ENCODE results near the gene ELP2. TPM values are rescaled to one million over a fixed set of nuclear protein-coding genes. Genes with fewer than 3 reads are reported as not detected.
"Not testable (repeated sequence)": the region's sequence is repeated elsewhere in the genome, so short reads cannot be mapped to it uniquely, and the experiment has no call there.

The ELP2 gene
- total RNA-seq, 2 donors from 2014 or later: 147 to 152 TPM

DNA sequence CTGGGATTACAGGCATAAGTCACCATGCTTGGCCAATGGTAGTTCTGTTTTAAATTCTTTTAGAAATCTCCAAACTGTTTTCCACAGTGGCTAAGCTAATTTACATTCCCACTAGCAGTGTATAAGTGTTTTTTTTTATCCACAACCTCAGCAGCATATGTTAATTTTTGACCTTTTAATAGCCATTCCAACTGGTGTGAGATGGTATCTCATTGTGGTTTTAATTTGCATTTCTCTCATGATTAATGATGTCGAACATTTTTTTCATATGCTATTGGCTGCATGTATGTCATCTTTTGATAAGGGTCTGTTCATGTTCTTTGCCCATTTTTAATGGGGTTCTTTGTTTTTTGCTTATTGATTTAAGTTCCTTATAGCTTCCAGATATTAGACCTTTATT, 77.6 kb downstream of the ELP2 start:
- H3K27me3 Mint-ChIP-seq: peaks cover 4% of the 10 kb centered on the region
- H3K4me1 Mint-ChIP-seq: no peaks in the 10 kb centered on the region
- no peak overlapping the region for H3K4me3 Mint-ChIP-seq
- no peak for ATAC-seq
- no peaks in the 10 kb centered on the region for H3K36me3 Mint-ChIP-seq (ENCODE audit: low read depth)
- H3K9me3 ChIP-seq (ENCODE audit: control insufficient read depth, low read length, poor library complexity, severe bottlenecking): no peaks in the 10 kb centered on the region
- H3K27ac Mint-ChIP-seq: no peak overlapping the region
- DNase-seq: no peak

DNA sequence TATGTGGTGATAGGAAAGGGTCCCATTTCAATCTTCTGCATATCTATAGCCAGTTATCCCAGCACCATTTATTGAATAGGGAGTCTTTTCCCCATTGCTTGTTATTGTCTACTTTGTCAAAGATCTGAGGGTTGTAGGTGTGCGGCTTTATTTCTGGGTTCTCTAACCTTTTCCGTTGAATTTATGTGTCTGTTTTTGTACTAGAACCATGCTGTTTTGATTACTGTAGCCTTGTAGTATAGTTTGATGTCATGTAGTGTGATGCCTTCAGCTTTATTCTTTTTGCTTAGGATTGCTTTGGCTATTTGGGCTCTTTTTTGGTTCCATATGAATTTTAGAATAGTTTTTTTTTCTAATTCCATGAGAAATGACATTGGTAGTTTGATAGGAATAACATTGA, 78.3 kb downstream of the ELP2 start:
- ATAC-seq; H3K9me3 ChIP-seq (ENCODE audit: control insufficient read depth, low read length, poor library complexity, severe bottlenecking); H3K4me3 Mint-ChIP-seq; H3K27me3 Mint-ChIP-seq; H3K4me1 Mint-ChIP-seq; H3K36me3 Mint-ChIP-seq (ENCODE audit: low read depth); H3K27ac Mint-ChIP-seq; DNase-seq: not testable (repeated sequence)

DNA sequence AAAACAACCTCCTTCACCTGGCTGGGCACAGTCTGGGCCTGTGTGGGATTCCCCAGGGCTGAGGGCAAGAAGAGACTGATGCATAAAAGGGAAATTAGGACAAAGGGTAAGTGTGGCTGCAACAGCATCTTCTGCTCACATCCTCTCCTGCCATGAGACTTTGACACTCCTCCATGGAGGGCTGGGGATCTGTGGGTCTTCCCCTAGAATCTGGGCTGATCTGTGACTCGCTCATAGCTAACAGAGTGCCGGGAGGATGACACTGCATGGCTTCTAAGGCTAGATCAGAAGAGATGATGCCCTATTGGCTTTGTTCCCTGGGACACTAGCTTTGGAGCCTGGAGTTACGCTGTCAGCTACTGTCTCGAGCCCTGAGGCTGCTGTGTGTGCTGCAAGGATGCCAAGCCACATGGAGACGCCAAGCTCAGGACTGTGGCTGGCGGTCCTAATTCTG, 81.9 kb downstream of the ELP2 start:
- no peak for DNase-seq
- no peaks in the 10 kb centered on the region for H3K4me1 Mint-ChIP-seq

DNA sequence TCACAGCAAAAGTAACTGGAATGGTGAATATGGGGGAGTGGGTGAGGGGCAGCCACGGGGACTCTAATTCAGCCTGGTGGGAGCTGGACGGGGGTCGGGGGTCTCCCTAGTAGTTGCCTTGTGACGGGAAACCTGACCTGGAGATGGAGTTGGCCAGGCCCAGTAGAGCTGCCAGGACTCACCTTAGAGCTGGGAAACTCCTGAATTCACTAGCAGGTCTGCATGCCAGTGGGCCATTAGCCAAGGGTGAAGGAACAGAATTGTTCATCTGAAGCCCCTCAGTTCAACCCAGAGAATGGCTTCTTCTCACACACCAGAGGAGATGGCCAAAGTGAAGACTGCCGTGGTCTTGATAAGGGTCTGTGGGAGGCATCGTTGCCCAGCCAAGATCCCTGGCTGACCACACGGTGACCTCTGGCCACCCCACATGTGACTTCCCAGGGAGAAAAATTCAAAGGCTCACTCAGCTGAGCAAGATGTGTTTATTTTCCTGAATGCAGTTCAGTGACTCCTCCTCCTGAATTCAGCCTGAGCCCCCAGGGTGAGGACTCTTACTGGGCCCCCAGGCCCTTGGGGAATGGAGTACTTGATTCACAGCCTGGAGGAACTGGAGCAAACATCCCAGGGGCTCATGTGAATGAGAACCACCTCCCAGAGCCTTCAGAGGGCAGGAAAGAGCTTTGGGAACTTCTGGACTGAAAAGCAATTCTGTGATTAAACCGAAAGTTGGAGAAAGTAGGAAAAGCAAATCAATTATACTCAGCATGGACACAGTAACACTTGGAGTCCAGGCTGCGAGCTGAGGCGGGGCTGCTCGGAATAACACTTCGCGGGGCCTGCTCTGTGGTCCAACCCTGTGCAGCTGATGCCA, 82.8 kb downstream of the ELP2 start:
- no peak for DNase-seq
- H3K9me3 ChIP-seq (ENCODE audit: control insufficient read depth, low read length, poor library complexity, severe bottlenecking): no peaks in the 10 kb centered on the region
- Mint-ChIP-seq H3K27ac (no peak overlapping the region), H3K27me3 (peaks cover 17% of the 10 kb centered on the region), H3K36me3 (ENCODE audit: low read depth) (no peaks in the 10 kb centered on the region), H3K4me3 (no peak overlapping the region), H3K4me1 (no peaks in the 10 kb centered on the region)
- no peak for ATAC-seq

More for the DNA sequence above, 81.9 kb downstream of the ELP2 start:
- Mint-ChIP-seq H3K36me3 (ENCODE audit: low read depth) (no peaks in the 10 kb centered on the region), H3K27me3 (peaks cover 17% of the 10 kb centered on the region), H3K27ac (no peak overlapping the region), H3K4me3 (no peak overlapping the region)
- no peaks in the 10 kb centered on the region for H3K9me3 ChIP-seq (ENCODE audit: control insufficient read depth, low read length, poor library complexity, severe bottlenecking)
- no peak for ATAC-seq

DNA sequence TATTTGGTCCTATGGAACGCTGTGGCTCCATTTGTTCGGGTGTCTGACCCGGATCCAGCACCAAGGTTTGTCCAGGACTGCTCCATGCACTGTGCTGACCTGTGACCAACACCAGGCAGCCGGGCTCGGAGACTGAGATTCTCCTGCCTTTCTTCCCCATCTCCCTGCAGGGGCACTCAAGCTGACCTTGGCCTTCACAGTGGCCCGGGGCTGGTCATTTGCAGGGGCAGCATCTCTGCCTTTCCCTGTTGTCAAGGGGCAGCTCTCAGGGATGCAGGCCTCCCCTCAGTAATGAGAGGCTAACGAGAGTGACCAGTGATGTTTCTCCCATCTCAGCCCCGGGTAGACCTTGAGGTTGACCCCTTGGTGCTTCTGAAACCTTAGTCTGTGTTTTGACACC, 85.1 kb downstream of the ELP2 start:
- Mint-ChIP-seq H3K4me1 (no peaks in the 10 kb centered on the region), H3K36me3 (ENCODE audit: low read depth) (no peaks in the 10 kb centered on the region), H3K27me3 (peaks cover 17% of the 10 kb centered on the region), H3K4me3 (no peak overlapping the region), H3K27ac (no peak overlapping the region)
- DNase-seq (no peak), ATAC-seq (no peak)
- H3K9me3 ChIP-seq (ENCODE audit: control insufficient read depth, low read length, poor library complexity, severe bottlenecking): no peaks in the 10 kb centered on the region

DNA sequence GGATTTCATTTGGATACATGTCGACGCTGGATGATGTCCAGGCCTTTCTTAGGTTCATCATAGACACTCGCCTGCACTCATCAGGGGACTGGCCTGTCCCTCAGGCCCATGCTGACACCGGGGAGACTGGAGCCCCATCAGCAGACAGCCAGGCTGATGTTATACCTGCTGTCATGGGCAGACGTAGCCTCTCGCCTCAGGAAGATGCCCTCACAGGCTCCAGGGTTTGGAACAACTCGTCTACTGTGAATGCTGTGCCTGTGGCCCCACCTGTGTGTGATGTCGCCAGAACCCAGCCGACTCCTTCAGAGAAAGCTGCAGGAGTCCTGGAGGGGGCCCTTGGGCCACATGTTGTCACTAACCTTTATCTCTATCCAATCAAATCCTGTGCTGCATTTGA, 85.9 kb downstream of the ELP2 start:
- H3K27me3 Mint-ChIP-seq: peaks cover 17% of the 10 kb centered on the region
- H3K27ac Mint-ChIP-seq: peak overlapping the region; percentile 37
- no peak overlapping the region for H3K4me3 Mint-ChIP-seq
- ATAC-seq: no peak
- no peaks in the 10 kb centered on the region for H3K4me1 Mint-ChIP-seq
- no peaks in the 10 kb centered on the region for H3K36me3 Mint-ChIP-seq (ENCODE audit: low read depth)
- no peak for DNase-seq
- no peaks in the 10 kb centered on the region for H3K9me3 ChIP-seq (ENCODE audit: control insufficient read depth, low read length, poor library complexity, severe bottlenecking)

DNA sequence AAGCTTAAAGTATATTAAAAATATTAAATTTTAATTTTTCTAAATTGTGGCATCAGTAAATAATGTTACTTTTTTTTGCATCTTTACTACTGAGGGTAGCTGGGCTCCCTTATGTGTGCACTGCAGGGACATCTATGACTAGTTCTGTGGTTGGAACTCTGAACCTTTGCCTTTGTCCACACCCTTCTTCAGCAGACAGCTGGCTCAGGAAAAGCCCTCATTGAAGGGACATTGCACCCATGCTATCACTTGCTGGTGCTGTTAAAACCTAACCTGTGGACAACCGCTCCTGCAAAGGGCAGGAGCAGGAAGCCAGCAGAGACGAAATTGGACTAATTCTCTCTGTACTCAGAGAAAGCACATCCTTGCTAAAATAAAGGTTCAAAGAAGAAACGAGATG, 87.6 kb downstream of the ELP2 start:
- Mint-ChIP-seq H3K36me3 (ENCODE audit: low read depth) (no peaks in the 10 kb centered on the region), H3K27me3 (peaks cover 13% of the 10 kb centered on the region), H3K27ac (no peak overlapping the region), H3K4me1 (no peaks in the 10 kb centered on the region), H3K4me3 (no peak overlapping the region)
- no peak for ATAC-seq
- DNase-seq: no peak
- H3K9me3 ChIP-seq (ENCODE audit: control insufficient read depth, low read length, poor library complexity, severe bottlenecking): no peaks in the 10 kb centered on the region

DNA sequence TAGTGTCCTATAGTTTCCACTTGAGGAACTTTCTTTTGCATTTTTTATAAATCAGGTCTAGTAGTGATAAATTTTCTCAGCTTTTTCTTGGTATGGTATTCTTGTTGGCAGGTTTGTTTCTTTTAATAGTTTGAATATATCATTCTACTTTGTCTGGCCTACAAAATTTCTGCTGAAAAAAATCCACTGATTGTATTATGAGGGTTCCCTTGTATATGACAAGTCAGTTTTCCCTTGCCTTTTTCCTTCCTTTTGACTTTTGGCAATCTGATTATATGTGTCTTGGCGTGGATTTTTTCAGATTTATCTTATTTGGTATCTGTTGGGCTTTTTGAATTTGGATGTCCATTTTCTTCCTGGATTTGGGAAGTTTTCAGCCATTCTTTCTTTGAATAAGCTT, 99.5 kb downstream of the ELP2 start:
- no peak overlapping the region for H3K27ac Mint-ChIP-seq
- no peak for ATAC-seq
- no peaks in the 10 kb centered on the region for H3K4me1 Mint-ChIP-seq
- peaks cover 5% of the 10 kb centered on the region for H3K27me3 Mint-ChIP-seq
- H3K36me3 Mint-ChIP-seq (ENCODE audit: low read depth): no peaks in the 10 kb centered on the region
- no peak overlapping the region for H3K4me3 Mint-ChIP-seq
- no peak for DNase-seq
- peaks cover 4% of the 10 kb centered on the region for H3K9me3 ChIP-seq (ENCODE audit: control insufficient read depth, low read length, poor library complexity, severe bottlenecking)

Other genes with a start within 250 kb of the ELP2 start
- gene RPRD1A, start 62.3 kb upstream of the ELP2 start, total RNA-seq: 10 to 100 TPM; 14.9 to 20.5 TPM
- gene SLC39A6, start 559 bp upstream of the ELP2 start, total RNA-seq: 10 to 100 TPM; 14.4 to 16.3 TPM
- under 1 TPM in 1 of 2 donors, not detected in 1; 0.30 TPM for gene MOCOS, start 57.6 kb downstream of the ELP2 start, total RNA-seq
- gene FHOD3, start 167.8 kb downstream of the ELP2 start, total RNA-seq: not detected